Hematopoietic multipotent progenitor cell treated with erythropoietin and hydrocortisone succinate and interleukin-3 and kit ligand, for 4 days (in vitro differentiated cells): ENCODE data around the gene NHLH2.

Source experiments
- DNase-seq: peaks from one replicate; pipeline ENCODE4 v3.0.0-alpha.2; 2015

Gene NHLH2

GRCh38 chr1:115840605-115841460, at the start of gene NHLH2:
NHLH2 (minus strand) TSS chr1:115841126; CDS start chr1:115838372, 2,754 bp downstream.
- no peak for DNase-seq

- no peak for DNase-seq
These were observed 49.7 kb upstream of the NHLH2 start for GRCh38 chr1:115890580-115890979.

GRCh38 chr1:115888976-115889375, 48.0 kb upstream of the NHLH2 start:
- DNase-seq: no peak

- DNase-seq: no peak
These were observed 42.3 kb upstream of the NHLH2 start for GRCh38 chr1:115882913-115883902.

- DNase-seq: peak; percentile 15
These were observed 40.2 kb upstream of the NHLH2 start for GRCh38 chr1:115880981-115881672.

GRCh38 chr1:115879977-115880376, 39.1 kb upstream of the NHLH2 start:
- DNase-seq: peak; percentile 57

- no peak for DNase-seq
These were observed 36.6 kb upstream of the NHLH2 start for GRCh38 chr1:115877511-115877910.

GRCh38 chr1:115874904-115875303, 34.0 kb upstream of the NHLH2 start:
- DNase-seq: no peak

- DNase-seq: no peak
These were observed 33.6 kb upstream of the NHLH2 start for GRCh38 chr1:115874497-115874896.

- peak; percentile 10 for DNase-seq
These were observed 32.3 kb upstream of the NHLH2 start for GRCh38 chr1:115873184-115873583.

- no peak for DNase-seq
These were observed 28.1 kb upstream of the NHLH2 start for GRCh38 chr1:115869064-115869463.

- peak; percentile 15 for DNase-seq
These were observed 26.3 kb upstream of the NHLH2 start for GRCh38 chr1:115867216-115867615.

- DNase-seq: peak; percentile 58
These were observed 24.9 kb upstream of the NHLH2 start for GRCh38 chr1:115865704-115866380.

- DNase-seq: no peak
These were observed 21.5 kb upstream of the NHLH2 start for GRCh38 chr1:115862403-115862802.

- peak; percentile 23 for DNase-seq
These were observed 13.1 kb upstream of the NHLH2 start for GRCh38 chr1:115854005-115854404.

GRCh38 chr1:115850937-115851336, 10.0 kb upstream of the NHLH2 start:
- no peak for DNase-seq

GRCh38 chr1:115847787-115848186, 6.9 kb upstream of the NHLH2 start:
- DNase-seq: no peak

GRCh38 chr1:115842948-115843347, 2.0 kb upstream of the NHLH2 start:
- DNase-seq: no peak

- peak; percentile 14 for DNase-seq
These were observed 1.2 kb downstream of the NHLH2 start for GRCh38 chr1:115839679-115840237.

- peak; percentile 15 for DNase-seq
These were observed 1.8 kb downstream of the NHLH2 start for GRCh38 chr1:115839029-115839678.

- peak; percentile 15 for DNase-seq
These were observed 2.4 kb downstream of the NHLH2 start for GRCh38 chr1:115838431-115839028.
